Pons (tissue), 1 donor: ENCODE results near the gene SLC2A14.
"Not testable (repeated sequence)": the region's sequence is repeated elsewhere in the genome, so short reads cannot be mapped to it uniquely, and the experiment has no call there.

Source experiments
- DNase-seq: peaks from one replicate; pipeline ENCODE4 v3.0.0-alpha.2; 2016; ENCODE audit warnings: low spot score

The SLC2A14 gene

GRCh38 chr12:7872566-7873319, at the start of gene SLC2A14:
TSS of gene SLC2A14 (minus strand) at chr12:7872915. CDS start at chr12:7869880, 3,035 bp downstream.
- no peak for DNase-seq

- not testable (repeated sequence) for DNase-seq
Measured at GRCh38 chr12:7921181-7921580, 48.5 kb upstream of the SLC2A14 start.

- not testable (repeated sequence) for DNase-seq
Measured at GRCh38 chr12:7918268-7918590, 45.5 kb upstream of the SLC2A14 start.

- DNase-seq, result no peak
Measured at GRCh38 chr12:7917392-7918267, 44.9 kb upstream of the SLC2A14 start.

GRCh38 chr12:7916936-7917335, 44.2 kb upstream of the SLC2A14 start:
- DNase-seq, result no peak

GRCh38 chr12:7915661-7916403, 43.1 kb upstream of the SLC2A14 start:
- no peak for DNase-seq

GRCh38 chr12:7910106-7910505, 37.4 kb upstream of the SLC2A14 start:
- not testable (repeated sequence) for DNase-seq

GRCh38 chr12:7907009-7907408, 34.3 kb upstream of the SLC2A14 start:
- no peak for DNase-seq

- DNase-seq, result not testable (repeated sequence)
Measured at GRCh38 chr12:7906303-7906702, 33.6 kb upstream of the SLC2A14 start.

GRCh38 chr12:7905600-7906125, 32.9 kb upstream of the SLC2A14 start:
- DNase-seq, result not testable (repeated sequence)

- DNase-seq, result no peak
Measured at GRCh38 chr12:7905071-7905470, 32.4 kb upstream of the SLC2A14 start.

- not testable (repeated sequence) for DNase-seq
Measured at GRCh38 chr12:7902416-7902815, 29.7 kb upstream of the SLC2A14 start.

GRCh38 chr12:7899755-7900154, 27.0 kb upstream of the SLC2A14 start:
- no peak for DNase-seq

GRCh38 chr12:7896726-7897125, 24.0 kb upstream of the SLC2A14 start:
- not testable (repeated sequence) for DNase-seq

GRCh38 chr12:7892186-7892980, 19.7 kb upstream of the SLC2A14 start:
- no peak for DNase-seq

- DNase-seq, result no peak
Measured at GRCh38 chr12:7884689-7885088, 12.0 kb upstream of the SLC2A14 start.

GRCh38 chr12:7881736-7882120, 9.0 kb upstream of the SLC2A14 start:
- DNase-seq, result not testable (repeated sequence)

- not testable (repeated sequence) for DNase-seq
Measured at GRCh38 chr12:7880952-7881735, 8.4 kb upstream of the SLC2A14 start.

GRCh38 chr12:7879246-7879645, 6.5 kb upstream of the SLC2A14 start:
- DNase-seq, result no peak

GRCh38 chr12:7877420-7877819, 4.7 kb upstream of the SLC2A14 start:
- DNase-seq, result no peak

GRCh38 chr12:7870335-7870734, 2.4 kb downstream of the SLC2A14 start:
- DNase-seq, result no peak
